ENCODE measurements around the gene TAPT1.
"Not testable (repeated sequence)": the region's sequence is repeated elsewhere in the genome, so short reads cannot be mapped to it uniquely, and the experiment has no call there.

Gene TAPT1

DNA sequence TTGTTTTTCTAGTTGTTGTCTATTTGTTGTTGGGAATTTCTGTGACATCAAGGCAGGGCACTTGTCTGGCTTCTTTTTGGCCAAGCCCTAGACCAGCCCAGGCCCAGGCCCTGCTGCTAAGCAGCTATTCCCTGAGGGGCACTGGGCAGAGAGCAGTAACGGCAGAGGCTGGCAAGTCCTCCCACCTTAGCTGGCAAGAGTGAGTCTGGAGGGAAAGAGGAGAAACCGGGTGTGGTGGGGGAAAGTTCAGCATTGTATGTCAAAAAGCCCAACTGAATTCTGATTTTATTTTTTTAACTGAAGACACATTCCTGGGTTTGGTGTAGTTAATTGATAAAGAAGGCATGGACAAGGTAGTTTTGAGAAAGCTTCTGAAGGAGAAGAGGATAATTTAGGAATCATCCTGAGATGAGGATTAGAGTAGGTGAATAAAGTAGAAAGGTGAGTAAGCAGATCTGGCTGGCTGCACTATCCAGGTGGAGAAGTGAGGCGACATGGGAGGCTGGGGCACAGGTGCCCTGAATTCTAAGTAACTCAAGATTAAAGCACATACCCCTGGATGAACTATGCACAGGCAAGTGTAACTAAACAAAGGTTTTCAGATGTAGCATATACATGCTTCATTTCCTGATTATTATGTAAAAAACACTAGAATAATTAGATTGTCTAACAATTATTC is 57.4 kb downstream of the TAPT1 start:
- no peak for DNase-seq

DNA sequence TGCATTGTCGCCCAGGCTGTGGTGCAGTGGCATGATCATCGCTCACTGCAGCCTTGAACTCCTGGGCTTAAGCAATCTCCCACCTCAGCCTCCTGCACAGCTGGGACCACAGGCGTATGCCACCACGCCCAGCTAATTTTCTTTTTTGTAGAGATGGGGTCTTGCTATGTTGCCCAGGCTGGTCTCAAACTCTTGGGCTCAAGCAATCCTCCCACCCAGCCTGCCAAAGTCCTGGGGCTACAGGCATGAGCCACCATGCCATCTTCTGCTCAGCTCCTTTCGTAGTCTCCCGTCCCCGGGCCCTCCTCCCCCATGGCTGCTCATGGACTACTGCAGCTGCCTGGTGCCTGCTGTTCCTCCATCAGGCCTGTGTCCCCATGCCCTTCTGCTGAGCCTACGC is 58.1 kb downstream of the TAPT1 start:
- no peak for DNase-seq

DNA sequence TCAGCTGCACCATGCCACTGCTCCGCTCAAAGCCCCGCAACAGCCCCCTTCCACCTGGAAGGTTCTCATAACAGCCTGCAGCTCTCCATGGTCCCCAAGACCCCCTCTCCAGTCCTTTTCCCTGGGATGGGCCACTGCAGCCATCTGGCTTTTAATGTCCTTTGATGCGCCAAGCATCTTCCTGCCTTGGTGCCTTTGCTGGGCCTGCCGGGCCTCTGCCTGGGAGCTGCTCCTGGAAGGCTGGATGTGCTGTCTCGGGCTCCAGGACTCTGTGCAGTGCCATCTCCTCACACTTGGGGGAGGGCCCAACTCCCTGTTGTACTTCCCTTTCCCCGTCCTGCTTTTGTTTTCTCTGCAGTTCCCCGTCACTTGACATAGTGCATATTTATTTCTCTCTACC is 60.3 kb downstream of the TAPT1 start:
- DNase-seq, result no peak

DNA sequence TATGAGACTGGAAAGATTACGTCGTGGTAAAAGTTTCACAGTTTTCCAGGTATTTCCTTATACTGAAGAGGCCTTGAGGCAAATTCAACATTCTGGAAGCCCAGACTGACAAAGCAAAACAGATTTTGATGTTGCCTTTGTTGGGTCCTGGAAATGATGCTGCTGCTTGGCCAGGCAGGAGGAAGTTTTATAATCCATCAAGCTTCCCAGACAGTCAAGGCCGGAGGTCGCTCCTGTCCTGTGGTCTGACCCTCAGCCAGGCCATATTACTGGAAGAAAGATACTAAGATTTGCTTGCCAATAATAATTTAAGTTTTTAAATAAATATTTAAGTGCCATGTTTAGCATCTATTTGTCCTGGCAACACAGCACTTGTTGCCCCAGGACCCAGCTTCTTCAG is 63.4 kb downstream of the TAPT1 start:
- DNase-seq, result no peak

DNA sequence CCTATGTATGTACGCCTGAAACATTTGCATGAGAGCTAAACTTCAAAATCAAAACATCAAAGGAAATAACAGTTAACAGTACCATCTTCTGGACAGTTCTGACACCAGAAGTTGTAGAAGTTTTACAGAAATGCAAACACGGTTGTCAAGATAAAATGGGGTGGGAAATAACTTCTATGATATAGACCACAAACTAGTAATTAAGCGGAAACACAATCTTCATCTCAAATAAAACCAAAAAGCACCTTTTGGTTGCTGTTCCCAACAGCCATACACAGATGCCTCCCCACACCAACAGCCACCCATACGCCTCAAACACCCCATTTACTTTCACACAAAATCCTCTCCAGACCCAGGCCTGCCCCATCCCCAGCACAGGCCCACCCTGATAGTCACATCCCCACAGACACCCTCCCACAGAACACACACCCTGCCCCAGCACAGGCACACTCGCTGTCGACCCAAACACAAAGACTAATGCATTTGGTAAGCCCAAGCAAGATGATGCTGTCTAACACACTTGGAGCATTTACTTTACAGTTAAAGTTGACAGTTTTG is 64.3 kb downstream of the TAPT1 start:
- peak; percentile 50 for DNase-seq

DNA sequence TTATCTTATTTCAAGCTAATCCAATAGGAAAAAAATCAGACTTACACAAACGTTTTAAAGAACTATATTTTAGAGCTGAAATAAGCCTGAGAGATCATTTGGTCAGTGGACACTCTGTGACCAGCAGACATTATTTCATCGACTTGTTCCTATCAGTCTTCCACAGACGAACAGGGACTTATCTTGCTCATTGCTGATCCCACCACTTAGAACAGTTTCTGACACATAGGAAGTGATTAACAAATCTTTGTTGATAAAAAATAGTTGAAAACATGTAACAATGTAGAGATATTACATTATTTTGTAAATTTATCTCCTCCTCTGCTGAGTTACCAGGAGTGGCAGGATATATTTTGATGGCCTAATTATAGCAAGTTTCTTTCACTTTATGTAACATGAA is 65.8 kb downstream of the TAPT1 start:
- peak; percentile 50 for DNase-seq

DNA sequence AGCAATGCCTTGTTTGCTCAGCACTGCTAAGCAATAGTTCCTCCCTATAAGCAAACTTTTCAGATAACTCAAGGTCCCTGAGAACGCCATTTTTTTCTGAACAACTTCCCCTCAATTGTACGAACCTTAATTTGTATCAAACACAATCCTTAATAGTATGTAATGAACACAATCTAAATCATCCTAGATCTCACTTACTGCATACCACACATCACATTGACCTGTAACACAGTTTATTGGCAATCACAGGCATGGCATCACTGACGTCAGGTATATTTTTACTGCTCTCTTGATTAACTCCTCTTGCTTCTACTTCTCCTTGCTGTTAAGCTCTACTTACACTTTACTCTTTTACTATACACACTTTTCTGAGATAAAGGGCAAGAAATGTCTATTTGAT is 67.0 kb downstream of the TAPT1 start:
- no peak for DNase-seq

DNA sequence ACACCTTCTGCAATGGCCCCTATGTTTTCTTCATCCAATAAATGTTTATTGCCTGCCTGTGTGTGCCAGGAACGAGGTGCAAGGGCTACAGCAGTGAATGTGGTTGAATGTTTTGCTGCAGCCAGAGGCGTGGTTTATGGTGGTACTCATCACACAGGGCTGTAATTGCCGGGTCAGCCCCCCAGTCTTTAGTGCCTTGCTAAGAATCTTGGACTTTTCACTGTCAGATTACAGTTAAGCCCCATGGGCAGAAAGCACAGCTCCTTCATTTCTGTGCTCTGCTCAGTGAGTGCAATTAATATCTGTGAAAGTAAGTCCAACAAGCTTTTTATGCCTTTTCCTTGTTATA is 67.8 kb downstream of the TAPT1 start:
- peak; percentile 32 for DNase-seq

DNA sequence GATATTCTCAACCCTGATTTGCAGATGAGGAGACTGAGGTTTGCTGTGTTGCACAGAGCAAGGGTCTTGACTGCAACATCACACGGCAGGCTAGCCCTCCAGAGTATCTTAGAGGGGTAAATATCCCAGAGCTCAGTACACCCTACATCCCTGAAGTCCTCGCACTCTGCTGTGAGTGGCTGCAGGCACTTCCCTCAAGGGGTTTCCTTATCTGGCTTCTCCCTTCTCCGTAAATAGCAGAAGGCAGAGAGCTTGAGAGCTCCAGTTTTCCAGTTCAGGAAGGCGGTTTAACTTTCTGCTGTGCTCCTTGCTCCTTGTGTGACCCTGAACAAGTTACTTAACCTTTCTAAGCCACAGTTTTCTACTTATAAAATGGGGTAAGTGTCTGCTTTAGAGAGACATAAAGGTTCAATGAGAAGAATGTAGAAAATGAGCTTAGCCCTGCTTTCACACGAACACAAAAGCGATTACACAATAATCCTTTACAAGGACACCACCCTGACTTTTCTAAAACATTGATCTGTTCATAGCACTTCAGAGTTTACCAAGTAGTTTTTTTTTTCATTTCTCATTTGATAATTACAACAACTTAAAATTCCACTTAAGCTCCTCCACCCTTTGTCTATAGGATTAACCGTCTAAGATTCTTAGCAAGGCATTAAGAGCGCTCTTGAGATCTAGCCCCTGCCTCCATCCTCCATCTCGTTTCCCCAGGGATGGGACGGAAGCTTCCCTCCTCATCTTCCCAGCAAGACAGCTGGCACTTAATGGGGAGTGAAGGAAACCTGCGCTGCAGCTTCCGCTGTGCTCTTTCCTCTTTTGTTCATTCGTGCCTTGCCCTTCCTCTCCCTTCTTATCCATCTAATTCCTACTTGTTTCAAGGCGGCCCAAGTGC is 68.4 kb downstream of the TAPT1 start:
- DNase-seq, result no peak

DNA sequence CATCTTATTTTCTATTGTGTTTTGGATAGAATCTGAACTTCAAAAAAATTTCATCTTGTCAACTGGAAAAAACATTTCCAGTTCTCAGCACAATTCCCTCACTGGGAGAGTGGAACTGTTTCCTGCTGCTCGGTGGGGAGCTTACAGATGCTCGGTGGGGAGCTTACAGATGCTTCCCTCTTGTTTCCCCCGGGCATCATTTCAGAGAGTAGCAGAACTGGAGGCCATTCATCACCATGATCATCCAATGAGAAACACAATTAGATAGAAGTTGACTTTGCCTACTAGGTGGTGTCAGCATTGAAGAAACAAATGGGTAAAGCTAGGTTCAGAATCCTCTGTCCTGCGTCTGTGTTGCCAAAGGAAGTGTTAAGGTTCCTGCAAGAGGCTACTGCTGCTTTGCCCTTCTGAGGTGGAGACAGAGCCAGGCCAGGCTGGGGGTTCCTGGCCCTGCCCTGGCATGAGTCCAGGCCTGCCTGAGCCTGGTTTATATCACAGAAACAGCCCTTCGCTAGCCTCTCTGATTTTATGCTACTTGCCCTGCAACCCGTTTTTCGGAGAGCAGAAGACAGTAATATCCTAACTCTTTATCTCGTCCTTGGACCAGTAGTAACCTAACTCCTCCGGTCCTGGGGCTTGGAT is 70.6 kb downstream of the TAPT1 start:
- no peak for DNase-seq

DNA sequence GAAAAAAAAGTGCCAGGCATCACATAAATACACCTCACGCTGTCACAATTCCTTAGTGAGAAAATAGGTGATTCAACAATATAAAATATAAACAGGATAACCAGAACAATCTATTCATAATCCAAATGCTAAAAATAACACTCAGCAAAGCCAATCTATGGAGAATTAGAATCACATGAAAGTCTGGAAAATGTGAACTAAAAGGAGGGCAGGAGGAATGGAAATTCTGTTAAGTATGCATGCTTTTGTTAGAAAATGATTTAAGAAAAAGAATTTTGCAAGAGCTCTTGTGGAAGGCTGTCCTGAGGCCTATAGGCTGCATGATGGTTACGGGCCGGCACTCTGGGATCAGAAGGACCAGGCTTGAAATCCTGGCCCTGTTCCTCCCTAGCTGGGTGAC is 71.8 kb downstream of the TAPT1 start:
- DNase-seq, result no peak

DNA sequence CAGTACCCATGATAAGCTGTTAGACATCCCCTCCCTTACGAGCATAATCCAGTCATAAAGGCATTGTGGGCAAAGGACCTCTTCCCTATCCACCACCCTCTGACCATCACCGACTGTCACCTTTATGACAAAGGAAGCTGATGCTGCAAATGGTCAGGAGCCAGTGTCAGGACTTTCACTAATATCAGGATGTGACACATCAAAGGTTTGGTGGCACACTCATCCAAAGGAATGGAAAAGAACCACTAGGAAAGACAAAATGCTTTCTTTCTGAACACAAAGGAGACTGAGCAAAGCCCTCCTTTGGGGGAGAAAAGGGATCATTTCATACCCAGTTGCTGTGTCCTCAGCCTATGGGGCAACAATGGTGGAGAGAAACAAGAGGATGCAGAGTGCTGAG is 75.6 kb downstream of the TAPT1 start:
- DNase-seq, result no peak

DNA sequence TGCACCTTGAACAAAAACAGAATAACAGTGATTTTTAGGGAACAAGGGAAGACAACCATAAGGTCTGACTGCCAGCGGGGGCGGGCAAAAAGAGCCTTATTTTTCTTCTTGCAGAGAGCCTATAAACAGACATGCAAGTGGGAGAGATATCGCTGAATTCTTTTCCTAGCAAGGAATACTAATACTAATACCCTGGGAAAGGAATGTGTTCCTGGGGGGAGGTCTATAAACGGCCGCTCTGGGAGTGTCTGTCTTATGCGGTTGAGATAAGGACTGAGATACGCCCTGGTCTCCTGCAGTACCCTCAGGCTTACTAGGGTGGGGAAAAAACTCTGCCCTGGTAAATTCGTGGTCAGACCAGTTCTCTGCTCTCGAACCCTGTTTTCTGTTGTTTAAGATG is 81.4 kb downstream of the TAPT1 start:
- not testable (repeated sequence) for DNase-seq

DNA sequence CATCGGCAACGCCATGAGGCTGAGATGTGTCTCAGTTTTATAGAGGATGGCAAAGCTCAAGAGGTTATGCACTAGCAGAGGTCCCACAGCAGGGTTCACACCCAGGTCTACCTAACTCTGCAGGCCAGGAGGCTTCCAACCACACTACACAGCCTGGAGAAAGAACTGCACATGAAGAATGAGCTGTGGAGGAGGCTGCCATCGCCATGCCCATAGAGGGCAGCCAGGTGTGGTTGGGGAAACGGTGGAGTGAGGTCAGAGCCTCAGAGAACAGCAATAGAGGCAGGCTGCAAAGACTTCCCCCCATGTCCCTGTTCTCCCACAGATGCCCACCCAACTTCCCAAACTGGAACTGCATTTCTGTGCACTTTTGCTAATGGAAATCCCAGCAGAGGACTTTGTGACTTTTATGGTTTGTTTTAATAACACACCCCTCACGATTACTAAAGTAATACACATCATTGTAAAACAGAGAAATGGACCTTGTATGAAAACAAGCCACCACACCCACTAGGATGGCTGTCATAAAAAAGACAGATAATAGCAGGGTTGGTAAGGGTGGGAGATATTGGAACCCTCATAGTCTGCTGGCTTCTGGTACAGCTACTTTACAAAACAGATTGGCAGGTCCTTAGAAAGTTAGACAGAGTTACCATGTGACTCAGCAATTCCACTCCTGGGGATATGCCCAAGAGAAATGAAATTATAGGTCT is 83.5 kb downstream of the TAPT1 start:
- DNase-seq, result no peak

DNA sequence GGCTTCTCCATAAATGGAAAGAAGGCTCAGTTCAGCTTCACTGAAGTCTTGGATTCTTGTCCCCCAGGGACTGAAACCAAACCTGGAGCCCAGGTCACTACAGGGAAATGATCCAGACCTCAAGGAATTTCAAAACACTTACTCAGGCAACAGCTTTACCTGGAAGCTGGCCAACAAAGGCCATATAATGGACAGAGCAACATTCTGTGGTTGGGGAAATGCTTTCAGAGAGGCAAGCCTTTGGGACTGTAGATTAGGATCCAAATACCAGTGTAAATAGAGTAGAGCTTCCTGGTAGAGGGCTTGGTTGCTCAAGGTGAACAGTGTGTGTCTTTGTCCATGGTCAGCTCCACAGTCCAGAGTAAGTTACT is 85.4 kb downstream of the TAPT1 start:
- no peak for DNase-seq

DNA sequence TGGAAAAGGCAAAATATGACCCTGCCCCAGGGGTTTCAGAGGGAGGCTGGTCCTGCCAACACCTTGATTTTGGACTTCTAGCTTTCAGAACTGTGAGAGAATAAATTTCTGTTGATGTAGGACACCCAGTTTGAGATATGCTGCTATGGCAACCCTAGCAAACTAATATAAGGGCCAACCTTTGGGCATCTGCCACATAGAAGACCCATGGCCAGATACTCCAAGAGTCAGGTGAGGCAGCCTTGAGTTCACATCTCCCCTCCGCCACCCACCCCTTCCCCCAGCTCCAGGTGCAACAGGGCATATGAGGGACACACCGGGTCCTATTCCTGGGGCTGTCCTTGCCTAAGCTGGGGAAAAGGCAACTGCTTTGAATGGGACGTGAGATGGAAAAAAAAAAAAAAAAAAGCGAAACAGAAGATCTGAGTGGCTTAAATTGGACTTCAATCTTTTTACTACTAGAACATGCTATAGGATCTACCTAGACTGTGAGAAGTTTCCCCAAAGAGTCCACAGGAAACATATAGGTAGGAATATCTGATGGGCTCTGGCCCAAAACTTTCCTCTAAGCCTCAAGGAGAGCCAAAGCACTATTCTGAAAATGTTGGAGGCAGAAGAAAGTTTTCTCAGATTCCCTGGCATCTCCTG is 85.9 kb downstream of the TAPT1 start:
- DNase-seq, result no peak

DNA sequence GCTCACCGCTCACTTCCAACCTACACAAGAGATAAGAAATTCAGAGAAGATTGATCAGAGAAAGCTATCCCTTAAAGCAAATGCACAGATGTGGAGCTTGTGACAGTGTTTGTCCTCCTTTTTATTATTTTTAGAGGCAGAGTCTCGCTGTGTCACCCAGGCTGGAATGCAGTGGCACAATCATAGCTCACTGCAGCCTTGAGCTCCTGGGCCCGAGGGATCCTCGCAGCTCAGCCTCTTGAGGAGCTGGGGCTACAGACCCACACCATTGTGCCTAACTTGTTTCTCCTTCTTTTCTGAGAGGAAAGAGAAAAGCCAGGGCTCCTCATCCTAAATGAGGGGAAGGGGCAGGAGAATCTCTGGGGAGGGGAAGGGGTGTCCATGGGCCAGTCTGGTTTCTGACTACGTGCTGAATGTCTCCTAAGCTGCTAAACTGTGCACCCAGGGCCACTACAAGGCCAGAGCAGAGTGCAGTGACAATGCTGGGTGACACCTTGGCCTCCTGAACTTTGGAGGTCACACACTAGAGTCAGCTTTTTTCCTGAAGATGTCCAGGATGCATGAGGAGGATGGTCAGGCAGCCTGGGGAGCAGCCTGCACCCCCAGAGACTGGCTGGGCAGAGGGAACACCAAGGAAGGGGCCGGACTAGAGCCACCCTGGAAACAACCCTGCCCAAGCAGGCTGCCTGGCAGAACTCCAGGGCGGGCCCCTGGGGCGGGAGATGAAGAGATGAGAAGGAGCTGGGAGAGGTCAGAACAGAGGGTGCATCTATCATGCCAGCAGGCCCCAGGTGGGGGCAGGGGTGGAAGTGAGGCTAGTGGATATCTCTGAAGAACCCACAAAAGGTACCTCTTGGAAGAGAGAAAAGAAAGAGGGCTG is 87.0 kb downstream of the TAPT1 start:
- DNase-seq, result peak; percentile 13

DNA sequence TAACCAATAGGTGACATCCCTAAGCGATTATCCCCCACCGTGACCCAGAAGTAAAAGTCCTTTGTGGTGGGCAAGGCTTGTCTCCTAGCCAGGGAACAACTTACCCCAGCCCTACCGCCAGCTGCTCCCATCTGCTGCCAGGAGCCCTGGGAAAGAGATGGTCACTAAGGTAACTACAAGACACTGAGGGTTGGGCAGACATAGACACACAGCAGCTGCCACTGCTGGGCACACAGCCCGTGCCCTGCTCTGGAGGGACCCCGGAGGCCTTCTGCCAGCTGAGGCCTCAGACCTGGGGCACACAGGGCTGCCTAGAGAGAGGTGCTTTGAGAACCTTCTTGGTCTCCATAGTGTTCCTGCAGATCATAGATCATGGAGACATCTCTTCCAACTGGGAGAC is 89.4 kb downstream of the TAPT1 start:
- no peak for DNase-seq

DNA sequence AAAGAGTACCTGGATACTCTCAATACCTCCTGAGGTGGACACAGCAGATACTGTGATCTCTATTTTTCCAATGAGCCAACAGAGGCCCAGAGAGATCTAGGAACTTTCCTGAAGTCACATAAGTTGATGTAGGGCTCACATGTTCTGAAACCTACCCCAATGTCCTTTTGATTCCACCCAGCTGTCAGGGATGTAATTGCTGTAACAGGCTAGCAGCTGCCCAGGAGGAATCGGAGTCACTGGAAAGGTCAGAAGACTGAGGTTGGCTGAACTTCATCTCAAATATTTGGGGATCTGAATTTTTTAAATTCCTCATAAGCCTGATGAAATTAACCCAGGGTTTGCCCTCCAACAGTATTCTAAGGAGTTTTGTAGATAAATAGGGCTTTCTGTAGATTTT is 90.0 kb downstream of the TAPT1 start:
- no peak for DNase-seq

DNA sequence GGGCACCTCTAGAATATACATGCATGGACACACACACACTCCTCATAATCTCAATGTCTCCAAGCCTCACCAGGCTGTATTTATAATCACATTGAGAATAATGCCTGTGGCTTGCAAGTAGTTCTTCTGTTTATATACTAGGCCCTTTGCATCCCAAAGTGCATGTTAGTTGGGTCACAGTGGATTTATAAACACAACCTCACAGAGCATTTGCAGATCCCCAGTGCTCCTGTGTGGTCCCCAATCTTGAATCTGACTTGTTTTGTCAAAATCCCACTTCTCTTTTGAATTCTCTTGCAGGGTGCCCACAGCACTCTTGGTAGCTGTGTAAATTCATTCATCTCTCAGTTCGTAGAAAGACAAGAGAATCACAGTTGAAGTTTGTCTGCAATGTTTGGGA is 92.9 kb downstream of the TAPT1 start:
- no peak for DNase-seq

DNA sequence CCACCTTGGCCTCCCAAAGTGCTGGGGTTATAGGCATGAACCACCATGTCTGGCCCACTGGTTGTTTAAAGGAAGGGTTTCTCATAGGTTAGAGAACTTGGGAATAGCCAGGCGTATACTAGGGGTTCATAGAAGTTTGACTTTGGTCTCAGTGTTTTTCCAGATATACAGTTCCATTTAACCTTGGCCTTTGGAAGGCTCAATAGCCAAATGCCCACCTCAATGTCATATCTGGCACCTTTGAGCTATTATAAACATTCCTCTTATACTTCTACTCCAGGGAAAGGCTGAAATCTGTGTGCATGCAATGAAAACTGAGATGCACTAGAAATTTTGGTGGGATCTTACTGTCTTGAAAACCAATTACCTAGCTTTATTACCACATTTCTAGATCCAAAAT is 95.0 kb downstream of the TAPT1 start:
- no peak for DNase-seq

DNA sequence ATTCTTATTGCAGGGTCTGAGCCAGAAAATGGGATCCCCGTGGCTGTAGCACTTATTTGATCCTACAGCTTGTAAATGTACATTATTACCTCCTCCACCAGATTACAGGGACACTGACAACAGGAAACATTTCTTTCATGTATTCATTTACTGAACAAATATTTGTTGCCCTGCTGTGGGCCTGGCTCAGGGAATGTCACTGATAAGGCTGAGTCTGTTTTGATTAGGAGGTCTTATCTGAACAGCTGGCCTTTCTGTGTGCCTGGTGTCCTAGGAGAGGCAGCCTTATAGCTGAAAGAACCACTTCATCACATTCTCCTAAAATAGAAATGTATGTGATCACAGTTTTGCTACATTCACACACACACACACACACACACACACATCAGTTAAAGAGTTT is 96.9 kb downstream of the TAPT1 start:
- DNase-seq, result peak; percentile 25

Data from hematopoietic multipotent progenitor cell treated with erythropoietin and hydrocortisone succinate and interleukin-3 and kit ligand, for 4 days (in vitro differentiated cells).